ENCODE data around the gene CIAO3. TPM values are rescaled to one million over a fixed set of nuclear protein-coding genes. Genes with fewer than 3 reads are reported as not detected.
"Not testable (repeated sequence)": the region's sequence is repeated elsewhere in the genome, so short reads cannot be mapped to it uniquely, and the experiment has no call there.

Gene CIAO3
- total and polyA plus RNA-seq, 8 donors, result 11.1 to 72.9 (median 16.3) TPM

DNA sequence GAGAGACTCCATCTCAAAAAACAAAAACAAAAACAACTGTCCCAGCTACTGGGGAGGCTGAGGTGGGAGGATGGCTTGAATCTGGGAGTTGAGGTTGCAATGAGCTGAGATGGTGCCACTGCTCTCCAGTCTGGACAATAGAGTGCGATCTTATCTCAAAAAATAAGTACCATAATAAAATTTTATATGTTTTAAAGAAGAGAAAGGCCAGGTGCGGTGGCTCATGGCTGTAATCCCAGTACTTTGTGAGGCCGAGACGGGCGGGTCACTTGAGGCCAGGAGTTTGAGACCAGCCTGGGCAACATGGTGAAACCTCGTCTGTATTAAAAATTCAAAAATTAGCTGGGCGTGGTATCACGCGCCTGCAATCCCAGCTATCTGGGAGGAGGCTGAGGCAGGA lies 36.0 kb upstream of the CIAO3 start:
- Histone ChIP-seq H3K4me1 (no peaks in the 10 kb centered on the region), H3K27ac (no peak overlapping the region), H3K36me3 (no peaks in the 10 kb centered on the region), H3K27me3 (no peaks in the 10 kb centered on the region), H3K4me3 (no peak overlapping the region), H3K9me3 (no peaks in the 10 kb centered on the region)
- WGBS, 2 donors, result 81 to 90% methylated on average over 9 of the region's 9 CpGs
- no peak for FAIRE-seq
- intact Hi-C loops (cut with DNase I), result no loop called here
- no peak for DNase-seq
- TF ChIP-seq, protein P1, sequence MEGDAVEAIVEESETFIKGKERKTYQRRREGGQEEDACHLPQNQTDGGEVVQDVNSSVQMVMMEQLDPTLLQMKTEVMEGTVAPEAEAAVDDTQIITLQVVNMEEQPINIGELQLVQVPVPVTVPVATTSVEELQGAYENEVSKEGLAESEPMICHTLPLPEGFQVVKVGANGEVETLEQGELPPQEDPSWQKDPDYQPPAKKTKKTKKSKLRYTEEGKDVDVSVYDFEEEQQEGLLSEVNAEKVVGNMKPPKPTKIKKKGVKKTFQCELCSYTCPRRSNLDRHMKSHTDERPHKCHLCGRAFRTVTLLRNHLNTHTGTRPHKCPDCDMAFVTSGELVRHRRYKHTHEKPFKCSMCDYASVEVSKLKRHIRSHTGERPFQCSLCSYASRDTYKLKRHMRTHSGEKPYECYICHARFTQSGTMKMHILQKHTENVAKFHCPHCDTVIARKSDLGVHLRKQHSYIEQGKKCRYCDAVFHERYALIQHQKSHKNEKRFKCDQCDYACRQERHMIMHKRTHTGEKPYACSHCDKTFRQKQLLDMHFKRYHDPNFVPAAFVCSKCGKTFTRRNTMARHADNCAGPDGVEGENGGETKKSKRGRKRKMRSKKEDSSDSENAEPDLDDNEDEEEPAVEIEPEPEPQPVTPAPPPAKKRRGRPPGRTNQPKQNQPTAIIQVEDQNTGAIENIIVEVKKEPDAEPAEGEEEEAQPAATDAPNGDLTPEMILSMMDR (IDR thresholded peaks at IDR 0.05), result no peak
- no peak for ATAC-seq

DNA sequence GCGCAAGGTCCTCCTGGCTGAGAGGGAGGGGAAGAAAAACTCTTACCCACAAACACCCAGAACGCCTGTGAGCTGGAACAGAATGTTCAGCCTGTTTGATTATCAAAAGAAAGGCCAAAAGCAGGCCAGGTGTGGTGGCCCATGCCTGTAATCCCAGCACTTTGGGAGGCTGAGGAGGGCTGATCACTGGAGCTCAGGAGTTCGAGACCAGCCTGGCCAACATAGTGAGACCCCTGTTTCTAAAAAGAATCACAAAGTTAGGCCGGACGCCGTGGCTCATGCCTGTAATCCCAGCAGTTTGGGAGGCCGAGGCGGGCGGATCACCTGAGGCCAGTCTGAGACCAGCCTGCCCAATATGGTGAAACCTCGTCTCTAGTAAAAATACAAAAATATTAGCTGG lies 35.5 kb upstream of the CIAO3 start:
- H3K27me3 ChIP-seq; H3K27ac ChIP-seq; H3K9me3 ChIP-seq; FAIRE-seq; H3K36me3 ChIP-seq; intact Hi-C loops (cut with DNase I); ATAC-seq; H3K4me3 ChIP-seq; DNase-seq; H3K4me1 ChIP-seq: not testable (repeated sequence)
- 67 to 87% methylated on average over 10 of the region's 10 CpGs for WGBS, 2 donors

DNA sequence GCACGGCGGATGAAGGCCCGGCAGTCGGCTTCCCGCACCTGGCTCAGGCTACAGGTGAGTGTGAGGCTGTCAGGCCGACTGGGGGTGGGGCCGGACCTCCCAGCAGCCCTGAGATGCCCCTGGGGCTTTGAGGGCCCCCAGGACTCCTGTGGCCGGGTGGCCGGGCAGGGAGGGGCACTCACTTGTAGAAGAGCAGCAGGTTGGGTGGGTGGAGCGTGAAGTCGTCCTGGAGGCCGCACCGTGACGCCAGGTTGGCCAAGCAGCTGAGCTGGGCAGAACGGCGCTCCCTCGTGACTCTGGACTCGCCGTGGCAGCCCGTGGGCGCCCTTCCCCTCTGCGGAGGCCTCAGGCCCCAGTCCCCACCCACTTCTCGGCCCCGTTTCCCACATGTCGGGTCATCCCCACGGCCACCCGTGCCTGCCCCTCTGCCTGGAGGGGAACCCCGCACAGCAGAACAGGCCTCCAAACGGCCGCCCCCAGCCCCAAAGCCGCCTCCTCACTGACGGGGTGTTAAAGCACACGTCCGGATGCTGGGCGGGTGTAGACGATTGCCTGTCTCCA lies 34.5 kb upstream of the CIAO3 start:
- Histone ChIP-seq H3K27ac (no peak overlapping the region), H3K36me3 (no peaks in the 10 kb centered on the region), H3K4me1 (no peaks in the 10 kb centered on the region), H3K9me3 (no peaks in the 10 kb centered on the region), H3K4me3 (no peak overlapping the region), H3K27me3 (no peaks in the 10 kb centered on the region)
- intact Hi-C loops (cut with DNase I), result no loop called here
- TF ChIP-seq, protein P1 (IDR thresholded peaks at IDR 0.05), result no peak
- 59 to 61% methylated on average over 32 to 36 of the region's 36 CpGs for WGBS, 2 donors
- FAIRE-seq, result no peak
- no peak for ATAC-seq
- no peak for DNase-seq

DNA sequence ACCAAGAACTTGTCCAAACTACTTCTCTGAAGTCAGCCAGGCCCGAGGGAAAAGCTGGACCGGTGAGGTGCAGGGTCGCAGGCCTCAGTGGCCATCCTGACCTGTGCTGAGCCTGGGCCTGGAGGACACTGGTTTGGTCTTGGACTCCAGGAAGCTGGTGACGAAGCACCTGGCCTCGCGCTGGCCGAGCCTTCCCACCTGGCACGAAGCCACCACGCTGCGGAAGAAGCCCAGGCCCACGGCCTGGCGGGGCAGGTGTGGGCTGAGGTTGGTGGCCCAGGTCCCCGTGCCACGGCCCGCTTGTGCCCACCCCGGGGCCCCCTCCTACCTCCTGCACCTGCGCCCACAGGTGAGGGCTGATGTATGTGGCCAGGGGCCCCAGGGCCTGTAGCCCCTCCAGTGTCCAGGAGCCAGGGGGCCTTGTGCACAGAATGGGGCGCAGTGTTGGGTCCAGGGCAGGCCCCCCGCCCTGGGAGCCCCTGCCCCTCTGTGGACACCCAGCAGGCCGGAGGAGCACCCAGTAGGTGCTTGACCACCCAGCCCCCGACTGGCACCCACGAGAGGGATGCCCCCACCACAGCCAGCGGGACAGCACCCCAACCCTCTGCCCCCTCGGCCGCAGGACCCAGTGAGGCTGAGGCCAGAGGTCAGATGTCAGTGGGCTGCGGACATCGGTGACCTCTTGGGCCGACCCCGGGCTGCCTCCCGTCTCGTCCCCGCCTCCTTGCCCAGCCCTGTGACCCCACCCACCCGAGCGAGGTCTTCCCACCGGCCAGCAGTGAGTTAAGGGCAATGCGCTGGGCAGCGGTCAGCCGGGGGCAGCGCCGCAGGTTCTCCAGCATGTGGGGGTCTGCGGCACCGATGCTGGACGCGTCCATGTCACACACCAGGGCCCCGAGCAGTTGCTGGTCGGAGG lies 33.5 kb upstream of the CIAO3 start:
- DNase-seq (peak in 1 of 6 donors; percentile 69), ATAC-seq (no peak), FAIRE-seq (no peak)
- WGBS, 2 donors, result 60 to 69% methylated on average over 34 to 46 of the region's 46 CpGs
- H3K27me3 ChIP-seq, result no peaks in the 10 kb centered on the region
- H3K4me3 ChIP-seq, result no peak overlapping the region
- intact Hi-C loops (cut with DNase I), result no loop called here
- H3K36me3 ChIP-seq, result no peaks in the 10 kb centered on the region
- no peak overlapping the region for H3K27ac ChIP-seq
- no peaks in the 10 kb centered on the region for H3K9me3 ChIP-seq
- TF ChIP-seq, protein P1 (IDR thresholded peaks at IDR 0.05), result no peak
- H3K4me1 ChIP-seq, result no peaks in the 10 kb centered on the region

DNA sequence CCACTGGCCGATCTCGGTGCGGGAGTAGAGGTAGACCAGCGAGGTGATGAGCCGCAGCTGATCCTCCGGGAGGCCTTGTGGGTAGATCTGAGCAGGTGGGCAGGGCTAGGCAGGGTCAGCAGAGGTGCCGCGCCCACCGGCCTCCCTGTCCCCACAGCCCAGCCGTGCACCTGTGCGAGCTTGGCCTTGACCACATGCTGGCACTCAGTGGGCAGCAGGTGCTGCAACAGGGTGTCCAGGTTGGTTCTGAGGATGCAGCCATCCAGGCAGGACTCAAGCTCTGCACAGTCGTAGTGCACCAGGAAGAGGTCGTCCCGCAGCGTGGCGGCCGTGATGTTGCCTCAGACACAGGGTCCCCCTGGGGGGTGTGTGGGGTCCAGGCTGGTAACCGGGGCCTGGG lies 32.2 kb upstream of the CIAO3 start:
- TF ChIP-seq, protein P1 (IDR thresholded peaks at IDR 0.05), result no peak
- FAIRE-seq (no peak), ATAC-seq (no peak), DNase-seq (peak in 1 of 6 donors; percentile 52)
- WGBS, 2 donors, result 63 to 77% methylated on average over 16 to 18 of the region's 18 CpGs
- Histone ChIP-seq H3K4me3 (no peak overlapping the region), H3K27ac (no peak overlapping the region), H3K9me3 (no peaks in the 10 kb centered on the region), H3K27me3 (no peaks in the 10 kb centered on the region), H3K36me3 (no peaks in the 10 kb centered on the region), H3K4me1 (no peaks in the 10 kb centered on the region)
- intact Hi-C loops (cut with DNase I), result no loop called here

All from pancreas (tissue), 10 donors.